ENCODE measurements around the gene RBBP9. TPM values are rescaled to one million over a fixed set of nuclear protein-coding genes. Genes with fewer than 3 reads are reported as not detected.

RBBP9 gene
- total and polyA plus RNA-seq, 2 experiments from 2014 or later = 8.0 to 22.5 TPM

DNA sequence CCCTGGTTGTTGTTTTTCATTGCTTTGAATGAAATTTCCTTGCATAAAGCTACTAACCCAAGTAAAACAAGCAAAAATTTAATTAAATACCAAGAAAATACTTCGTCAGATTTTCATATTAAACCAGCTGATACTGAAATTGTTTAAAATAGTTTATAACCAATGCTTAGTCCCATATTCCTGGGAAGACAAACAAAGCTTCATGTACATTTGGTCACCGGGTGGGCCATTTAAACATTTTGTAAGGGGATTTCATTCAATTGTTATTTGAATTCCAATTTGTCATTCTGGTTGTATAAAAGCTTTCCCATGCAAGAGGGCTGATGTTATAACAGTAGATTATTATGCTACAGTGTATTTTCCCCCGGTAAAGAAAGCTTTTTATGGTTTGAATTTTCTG lies 578 bp upstream of the RBBP9 start:
- H3K4me3 ChIP-seq = no peak overlapping the region

GRCh38 chr20:18496042-18496441 lies 983 bp downstream of the RBBP9 start:
- DNase-seq (ENCODE audit: low spot score) = peak; percentile 11
- Histone ChIP-seq H2AFZ (peak overlapping the region; percentile 74), H3K4me1 (ENCODE audit: insufficient read depth) (no peaks in the 10 kb centered on the region), H3K27me3 (no peaks in the 10 kb centered on the region), H3K4me2 (peak overlapping the region; percentile 73), H3K27ac (no peak overlapping the region), H3K9me2 (replicated peaks; ENCODE audit: insufficient read depth) (no peaks in the 10 kb centered on the region), H4K20me1 (ENCODE audit: insufficient read depth, poor library complexity, severe bottlenecking) (no peaks in the 10 kb centered on the region), H3K36me3 (replicated peaks; ENCODE audit: insufficient read depth, low read depth) (no peaks in the 10 kb centered on the region), H3K9me3 (ENCODE audit: low read depth) (no peaks in the 10 kb centered on the region), H3K79me2 (peaks cover 10% of the 10 kb centered on the region), H3K4me3 (peak overlapping the region; percentile 47)
- TF ChIP-seq CTCF (IDR thresholded peaks at IDR 0.05; ENCODE audit: poor library complexity) (no peak), EZH2phosphoT487 (IDR thresholded peaks at IDR 0.05; ENCODE audit: low read depth, severe bottlenecking, unreplicated experiment) (no peak), EZH2 (IDR thresholded peaks at IDR 0.05; ENCODE audit: borderline replicate concordance) (no peak)
- WGBS (ENCODE audit: low lambda C conversion rate, missing lambda C conversion rate) = 26% methylated on average over 7 of the region's 7 CpGs

More for the DNA sequence above, 578 bp upstream of the RBBP9 start:
- no peak for DNase-seq (ENCODE audit: low spot score)
- no peaks in the 10 kb centered on the region for H3K36me3 ChIP-seq (replicated peaks; ENCODE audit: insufficient read depth, low read depth)
- TF ChIP-seq CTCF (IDR thresholded peaks at IDR 0.05; ENCODE audit: poor library complexity) (no peak), EZH2 (IDR thresholded peaks at IDR 0.05; ENCODE audit: borderline replicate concordance) (no peak), EZH2phosphoT487 (IDR thresholded peaks at IDR 0.05; ENCODE audit: low read depth, severe bottlenecking, unreplicated experiment) (no peak)
- H3K4me2 ChIP-seq = peak overlapping the region; percentile 63
- peak overlapping the region; percentile 84 for H2AFZ ChIP-seq
- H4K20me1 ChIP-seq (ENCODE audit: insufficient read depth, poor library complexity, severe bottlenecking) = no peaks in the 10 kb centered on the region
- peaks cover 10% of the 10 kb centered on the region for H3K79me2 ChIP-seq
- H3K27ac ChIP-seq = peak overlapping the region; percentile 54
- no peaks in the 10 kb centered on the region for H3K9me3 ChIP-seq (ENCODE audit: low read depth)
- no peaks in the 10 kb centered on the region for H3K27me3 ChIP-seq
- 90% methylated on average over 3 of the region's 3 CpGs for WGBS (ENCODE audit: low lambda C conversion rate, missing lambda C conversion rate)
- H3K4me1 ChIP-seq (ENCODE audit: insufficient read depth) = no peaks in the 10 kb centered on the region
- no peaks in the 10 kb centered on the region for H3K9me2 ChIP-seq (replicated peaks; ENCODE audit: insufficient read depth)

- no peaks in the 10 kb centered on the region for H3K36me3 ChIP-seq (replicated peaks; ENCODE audit: insufficient read depth, low read depth)
- no peaks in the 10 kb centered on the region for H4K20me1 ChIP-seq (ENCODE audit: insufficient read depth, poor library complexity, severe bottlenecking)
- no peaks in the 10 kb centered on the region for H3K27me3 ChIP-seq
- H3K4me3 ChIP-seq = no peak overlapping the region
- TF ChIP-seq EZH2phosphoT487 (IDR thresholded peaks at IDR 0.05; ENCODE audit: low read depth, severe bottlenecking, unreplicated experiment) (no peak), EZH2 (IDR thresholded peaks at IDR 0.05; ENCODE audit: borderline replicate concordance) (no peak), CTCF (IDR thresholded peaks at IDR 0.05; ENCODE audit: poor library complexity) (no peak)
- H3K4me2 ChIP-seq = no peak overlapping the region
- no peaks in the 10 kb centered on the region for H3K9me2 ChIP-seq (replicated peaks; ENCODE audit: insufficient read depth)
- H3K4me1 ChIP-seq (ENCODE audit: insufficient read depth) = no peaks in the 10 kb centered on the region
- H3K9me3 ChIP-seq (ENCODE audit: low read depth) = no peaks in the 10 kb centered on the region
- 100% methylated on average over 3 of the region's 3 CpGs for WGBS (ENCODE audit: low lambda C conversion rate, missing lambda C conversion rate)
- no peak overlapping the region for H2AFZ ChIP-seq
- H3K79me2 ChIP-seq = no peaks in the 10 kb centered on the region
- no peak overlapping the region for H3K27ac ChIP-seq
- no peak for DNase-seq (ENCODE audit: low spot score)
These were observed 8.7 kb downstream of the RBBP9 start for GRCh38 chr20:18488301-18488700.

- 95% methylated on average over 4 of the region's 4 CpGs for WGBS (ENCODE audit: low lambda C conversion rate, missing lambda C conversion rate)
- TF ChIP-seq CTCF (IDR thresholded peaks at IDR 0.05; ENCODE audit: poor library complexity) = no peak
- no peak for TF ChIP-seq EZH2 (IDR thresholded peaks at IDR 0.05; ENCODE audit: borderline replicate concordance)
- TF ChIP-seq EZH2phosphoT487 (IDR thresholded peaks at IDR 0.05; ENCODE audit: low read depth, severe bottlenecking, unreplicated experiment) = no peak
These were observed 15.4 kb downstream of the RBBP9 start for GRCh38 chr20:18481596-18481995.

More at GRCh38 chr20:18481596-18481995, 15.4 kb downstream of the RBBP9 start:
- Histone ChIP-seq H3K4me2 (no peak overlapping the region), H3K4me1 (ENCODE audit: insufficient read depth) (no peaks in the 10 kb centered on the region), H4K20me1 (ENCODE audit: insufficient read depth, poor library complexity, severe bottlenecking) (no peaks in the 10 kb centered on the region), H3K27ac (no peak overlapping the region), H3K36me3 (replicated peaks; ENCODE audit: insufficient read depth, low read depth) (no peaks in the 10 kb centered on the region), H3K9me3 (ENCODE audit: low read depth) (no peaks in the 10 kb centered on the region), H3K27me3 (no peaks in the 10 kb centered on the region), H2AFZ (no peak overlapping the region), H3K79me2 (no peaks in the 10 kb centered on the region), H3K4me3 (no peak overlapping the region), H3K9me2 (replicated peaks; ENCODE audit: insufficient read depth) (no peaks in the 10 kb centered on the region)
- DNase-seq (ENCODE audit: low spot score) = no peak
